C1 segment of cervical spinal cord (tissue), 14 donors: ENCODE results near the gene SYNE4.
"Not testable (repeated sequence)": the region's sequence is repeated elsewhere in the genome, so short reads cannot be mapped to it uniquely, and the experiment has no call there.

Source experiments
- DNase-seq, 14 donors: peaks; one replicate each; lab custom pipeline; 2025; lab: John Stamatoyannopoulos, UW

The SYNE4 gene

GRCh38 chr19:35990771-35991730 lies 17.6 kb downstream of the SYNE4 start:
- DNase-seq = no peak

DNA sequence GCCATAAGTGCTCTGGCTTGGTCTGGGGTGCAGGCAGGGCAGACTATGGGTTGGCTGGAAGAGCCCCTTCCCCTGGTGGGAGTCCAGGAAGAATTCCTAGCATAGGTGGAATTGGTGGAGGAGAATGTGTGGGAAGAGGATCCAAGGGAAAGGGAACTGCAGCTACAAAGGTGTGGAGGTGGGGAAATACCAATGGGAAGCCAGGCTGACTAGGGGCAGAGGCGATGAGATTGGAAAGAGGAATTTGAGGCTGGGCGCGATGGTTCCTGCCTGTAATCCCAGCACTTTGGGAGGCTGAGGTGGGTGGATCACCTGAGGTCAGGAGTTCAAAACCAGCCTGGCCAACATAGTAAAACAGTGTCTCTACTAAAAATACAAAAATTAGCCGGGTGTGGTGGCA lies 18.5 kb downstream of the SYNE4 start:
- no peak for DNase-seq

- no peak for DNase-seq
Observed at GRCh38 chr19:35988824-35989223, 19.8 kb downstream of the SYNE4 start.

DNA sequence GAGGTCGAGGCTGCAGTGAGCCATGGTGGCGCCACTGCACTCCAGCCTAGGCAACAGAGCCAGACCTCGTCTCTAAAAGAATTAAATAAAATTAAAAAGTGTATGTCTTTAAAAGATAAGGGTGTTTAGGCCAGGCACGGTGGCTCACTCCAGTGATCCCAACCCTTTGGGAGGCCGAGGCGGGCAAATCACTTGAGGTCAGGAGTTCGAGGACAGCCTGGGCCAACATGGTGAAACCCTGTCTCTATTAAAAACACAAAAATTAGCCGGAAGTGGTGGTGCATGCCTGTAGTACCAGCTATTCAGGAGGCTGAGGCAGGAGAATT lies 21.1 kb downstream of the SYNE4 start:
- no peak for DNase-seq

DNA sequence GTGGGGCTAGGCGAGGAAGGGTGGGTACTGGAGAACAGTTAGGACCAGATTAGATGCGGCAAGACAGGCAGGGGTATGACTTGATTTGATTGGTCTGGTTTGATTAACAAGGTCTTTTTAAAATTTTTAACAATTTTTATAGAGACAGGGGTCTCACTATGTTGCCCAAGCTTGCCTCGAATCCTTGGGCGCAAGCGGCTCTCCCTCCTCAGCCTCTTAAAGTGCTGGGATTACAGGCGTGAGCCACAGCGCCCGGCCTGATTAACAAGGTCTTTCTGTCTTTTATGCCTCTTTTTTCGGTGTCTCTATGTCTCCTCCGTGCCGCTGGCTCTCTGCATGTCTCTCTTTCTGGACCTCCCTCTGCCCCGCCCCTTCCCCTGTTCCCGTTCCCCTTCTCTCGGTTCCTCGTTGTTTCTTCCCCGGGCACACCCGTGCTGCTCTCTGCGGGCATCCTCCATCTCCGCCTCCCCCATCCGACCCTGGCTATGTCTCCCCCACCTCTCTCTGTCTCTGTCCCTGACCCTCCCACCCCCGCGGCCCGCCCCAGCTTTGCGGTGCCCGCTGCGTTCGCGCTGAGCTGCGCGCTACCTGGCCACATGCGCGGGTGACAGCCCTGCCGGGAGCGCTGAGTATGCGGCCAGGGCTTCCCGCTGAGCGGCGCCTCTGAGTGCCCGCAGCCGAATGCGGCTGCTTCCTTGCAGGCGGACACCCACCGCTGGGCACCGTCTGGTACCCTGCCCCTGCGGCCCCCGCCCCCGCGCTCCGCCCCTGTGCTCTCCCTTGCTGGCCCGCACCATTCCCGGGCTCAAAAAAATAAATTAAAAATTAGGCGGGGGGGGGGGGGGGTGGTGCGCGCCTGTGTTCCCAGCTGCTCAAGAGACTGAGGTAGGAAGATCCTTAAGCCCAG lies 21.7 kb downstream of the SYNE4 start:
- DNase-seq = peak in 7 of 14 donors; percentile 12 to 86 (median 38)

DNA sequence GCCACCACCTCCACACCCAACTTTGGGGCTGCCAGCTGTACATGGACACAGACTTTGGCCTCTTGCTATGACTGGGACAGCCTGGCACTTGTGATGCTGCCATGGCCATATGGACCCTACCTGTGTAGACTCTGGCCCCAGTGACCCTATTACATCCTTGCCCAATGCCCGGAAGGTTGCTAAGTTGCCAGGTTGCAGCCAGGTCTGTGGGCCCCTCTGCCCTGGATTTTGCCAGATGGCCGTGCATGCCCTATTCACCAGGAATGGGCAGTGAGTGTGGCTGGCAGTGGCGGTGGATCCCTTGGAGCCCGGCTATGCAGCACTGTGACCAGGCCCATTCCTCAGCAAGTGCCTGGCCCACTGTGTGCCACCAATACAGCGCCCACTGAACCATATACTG lies 22.5 kb downstream of the SYNE4 start:
- peak in 1 of 14 donors; percentile 71 for DNase-seq

DNA sequence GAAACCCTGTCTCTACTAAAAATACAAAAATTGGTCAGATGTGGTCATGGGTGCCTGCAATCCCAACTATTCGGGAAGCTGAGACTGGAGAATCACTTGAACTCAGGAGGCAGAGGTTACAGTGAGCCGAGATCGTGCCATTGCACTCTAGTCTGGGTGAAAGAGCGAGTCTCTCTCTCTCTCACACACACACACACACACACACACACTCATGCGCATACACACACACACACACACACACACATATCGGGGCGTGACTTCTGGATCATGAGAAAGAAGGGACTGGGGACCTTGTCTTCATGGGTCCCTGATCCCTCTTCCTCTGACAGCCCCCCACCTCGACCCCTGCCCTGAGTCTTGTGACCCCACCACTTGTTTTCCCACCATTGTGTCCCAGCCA lies 25.4 kb downstream of the SYNE4 start:
- DNase-seq = no peak

GRCh38 chr19:35980997-35981396 lies 27.6 kb downstream of the SYNE4 start:
- DNase-seq = not testable (repeated sequence)

GRCh38 chr19:35978832-35979365 lies 29.7 kb downstream of the SYNE4 start:
- DNase-seq = peak in 1 of 14 donors; percentile 68

- peak in 1 of 14 donors; percentile 55 for DNase-seq
Observed at GRCh38 chr19:35978271-35978670, 30.3 kb downstream of the SYNE4 start.

GRCh38 chr19:35977446-35978222 lies 31.0 kb downstream of the SYNE4 start:
- DNase-seq = peak in 1 of 14 donors; percentile 54

GRCh38 chr19:35975608-35976214 lies 32.9 kb downstream of the SYNE4 start:
- DNase-seq = no peak

GRCh38 chr19:35973487-35973886 lies 35.1 kb downstream of the SYNE4 start:
- no peak for DNase-seq

DNA sequence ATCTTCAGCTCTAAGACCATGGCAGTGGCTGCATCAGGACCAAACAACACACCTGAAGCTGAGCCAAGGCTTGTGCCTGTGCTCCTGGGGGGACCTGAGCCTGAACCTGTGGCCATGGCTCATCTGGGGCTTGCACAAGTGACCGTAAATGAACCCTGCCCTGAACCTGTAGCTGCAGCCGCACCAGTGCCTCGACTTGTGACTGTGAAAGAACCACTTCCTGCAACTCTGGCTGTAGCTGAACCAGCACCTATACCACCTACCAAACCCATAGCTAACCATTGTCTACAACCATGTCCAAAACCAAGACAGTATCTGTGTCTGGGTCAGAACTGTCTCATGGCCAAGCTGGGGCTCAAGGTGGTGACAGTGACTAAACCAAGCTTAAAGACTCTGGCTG lies 41.8 kb downstream of the SYNE4 start:
- no peak for DNase-seq

DNA sequence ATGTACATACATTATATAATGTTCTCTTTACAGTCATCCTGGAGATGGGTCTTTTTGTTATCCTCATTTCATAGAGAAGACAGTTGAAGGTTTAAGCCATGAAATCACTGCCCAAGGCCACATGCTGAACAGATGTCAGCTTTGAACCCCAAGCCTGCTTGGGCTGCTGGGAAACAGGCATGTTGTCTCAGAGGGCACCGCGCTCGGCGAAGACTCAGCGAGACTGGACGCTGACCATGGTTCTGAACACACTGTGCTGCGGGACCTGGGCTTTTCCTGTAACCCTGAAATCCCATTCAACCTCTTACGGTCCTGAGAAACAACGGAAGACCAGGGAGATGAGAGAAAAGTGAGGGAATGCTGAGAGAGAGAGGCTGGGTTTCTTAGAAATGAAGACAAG lies 45.1 kb downstream of the SYNE4 start:
- peak in 1 of 14 donors; percentile 3 for DNase-seq

- no peak for DNase-seq
Observed at GRCh38 chr19:35960432-35960972, 48.1 kb downstream of the SYNE4 start.

DNA sequence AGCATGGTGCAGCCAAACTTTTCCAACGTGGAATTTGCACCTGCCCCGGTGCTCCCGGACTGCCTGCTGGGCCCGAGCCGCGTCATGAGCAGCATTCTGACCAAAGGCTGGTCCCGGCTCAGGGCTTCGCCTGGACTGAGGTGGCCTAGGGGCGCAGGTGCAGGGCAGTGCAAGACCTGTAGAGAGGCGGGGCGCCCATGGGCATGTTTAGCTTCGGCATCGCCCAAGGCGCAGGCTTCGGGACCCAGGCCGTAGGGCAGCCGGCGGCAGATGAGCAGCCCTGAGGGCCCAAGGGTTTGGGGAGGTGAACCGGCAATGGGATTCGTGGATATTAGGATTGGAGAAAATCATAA lies 48.7 kb downstream of the SYNE4 start:
- DNase-seq = no peak

DNA sequence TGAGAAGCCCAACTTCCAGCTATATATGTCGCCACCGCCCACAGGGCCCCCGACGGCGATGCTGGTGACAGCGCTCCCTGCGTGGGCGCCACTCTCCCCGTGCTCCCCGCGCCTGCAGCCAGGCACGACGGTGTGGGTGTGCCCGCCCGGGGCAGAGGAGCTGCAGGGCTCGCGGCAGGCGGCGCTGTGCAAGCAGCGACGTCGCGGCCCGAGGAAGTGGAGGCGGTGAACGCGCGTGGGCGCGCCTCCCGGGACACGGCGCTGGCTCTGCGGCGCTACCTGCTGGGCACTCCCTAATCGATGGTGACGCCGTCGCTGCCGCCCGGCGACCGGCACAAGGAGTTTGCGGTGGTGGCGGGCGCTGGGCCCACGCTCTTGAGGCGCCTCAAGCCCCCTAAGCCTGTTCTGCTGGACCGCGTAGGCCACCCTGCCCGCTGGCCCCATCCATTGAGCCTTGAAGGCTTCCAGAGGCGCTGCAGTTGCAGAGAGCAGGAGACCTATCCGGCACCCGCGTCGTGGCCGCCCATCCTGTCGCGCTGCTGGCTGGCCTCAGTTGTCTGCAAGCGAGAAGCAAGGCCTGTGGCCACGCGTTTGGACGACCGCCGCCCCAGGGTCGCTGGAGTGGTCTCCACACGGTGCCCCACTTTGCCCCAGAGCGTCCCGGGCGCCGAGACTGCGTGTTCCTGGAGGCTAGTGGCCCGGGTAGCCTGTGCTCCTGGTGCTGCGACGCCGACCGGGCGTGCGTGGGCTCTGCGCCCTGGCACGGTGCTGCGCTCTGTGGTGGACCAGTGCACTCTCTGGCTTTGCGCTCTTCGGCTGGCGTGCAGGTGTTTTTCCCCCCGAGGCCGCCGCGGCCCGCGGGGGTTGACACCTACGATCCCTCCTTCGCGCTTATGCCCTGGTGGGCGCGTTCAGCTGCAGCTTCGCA lies 49.3 kb downstream of the SYNE4 start:
- peak in 2 of 14 donors; percentile 14 to 17 for DNase-seq

DNA sequence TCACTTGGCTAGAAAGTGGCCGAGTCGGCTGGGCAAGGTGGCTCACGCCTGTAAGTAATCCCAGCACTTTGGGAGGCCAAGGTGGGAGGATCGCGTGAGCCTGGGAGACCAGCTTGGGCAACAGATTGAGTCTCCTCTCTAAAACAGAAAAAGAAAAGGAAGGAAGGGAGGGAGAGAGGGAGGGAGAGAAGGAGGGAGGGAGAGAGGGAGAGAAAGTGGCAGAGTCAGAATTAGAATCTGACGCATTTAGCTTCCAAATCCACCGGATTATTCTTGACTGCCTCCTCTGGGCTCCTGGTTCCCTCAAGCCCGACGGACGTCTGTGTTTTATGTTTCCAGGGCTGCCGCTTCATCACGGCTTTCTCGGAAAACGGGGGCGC lies 50.0 kb downstream of the SYNE4 start:
- DNase-seq = no peak

DNA sequence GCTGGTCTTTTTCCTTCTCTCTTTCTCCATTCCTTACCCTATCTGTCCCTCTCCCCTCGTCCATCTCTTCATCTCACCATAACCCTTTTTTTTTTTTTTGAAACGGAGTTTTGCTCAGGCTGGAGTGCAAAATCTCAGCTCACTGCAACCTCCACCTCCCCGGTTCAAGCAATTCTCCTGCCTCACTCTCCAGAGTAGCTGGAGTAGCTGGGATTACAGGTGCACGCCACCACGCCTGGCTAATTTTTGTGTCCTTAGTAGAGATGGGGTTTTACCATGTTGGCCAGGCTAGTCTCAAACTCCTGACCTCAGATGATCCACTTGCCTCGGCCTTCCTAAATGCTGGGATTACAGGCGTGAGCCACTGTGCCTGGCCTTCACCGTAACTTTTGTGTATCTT lies 51.2 kb downstream of the SYNE4 start:
- not testable (repeated sequence) for DNase-seq
